Measurements from ENCODE around the gene IRF2BP2. TPM values are rescaled to one million over a fixed set of nuclear protein-coding genes. Genes with fewer than 3 reads are reported as not detected.

IRF2BP2 gene
- total and polyA plus RNA-seq, 7 donors, result 53.6 to 116 (median 73.4) TPM

GRCh38 chr1:234582186-234582585 lies 27.8 kb downstream of the IRF2BP2 start:
- ATAC-seq, result peak; percentile 49 to 74 (median 70)
- H3K27ac ChIP-seq, result peak overlapping the region; percentile 97
- no peak for DNase-seq

DNA sequence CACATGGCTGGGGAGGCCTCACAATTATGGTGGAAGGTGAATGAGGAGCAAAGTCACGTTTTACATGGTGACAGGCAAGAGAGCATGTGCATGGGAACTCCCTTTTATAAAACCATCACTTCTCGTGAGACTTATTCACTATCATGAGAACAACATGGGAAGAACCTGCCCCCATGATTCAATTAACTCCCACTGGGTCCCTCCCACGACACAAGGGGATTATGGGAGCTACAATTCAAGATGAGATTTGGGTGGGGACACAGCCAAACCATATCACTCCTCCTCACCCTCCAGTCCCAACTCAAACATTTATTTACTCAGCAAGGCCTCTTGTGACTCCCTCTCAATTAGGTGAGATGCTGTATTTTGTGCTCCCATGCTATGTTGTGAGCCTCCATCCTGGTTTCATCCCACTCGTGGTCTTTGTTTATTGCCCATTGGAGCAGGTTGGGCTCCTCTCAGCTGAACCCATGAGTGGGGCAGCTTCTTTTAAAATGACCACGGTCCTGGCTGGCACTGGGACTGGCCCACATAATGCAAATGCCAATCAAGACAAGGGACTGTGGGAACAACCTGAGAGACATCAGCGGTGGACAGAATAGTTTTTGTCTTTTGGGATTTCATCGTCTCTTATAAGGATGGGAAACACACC lies 28.8 kb downstream of the IRF2BP2 start:
- Histone ChIP-seq H3K4me3 (no peak overlapping the region), H3K4me1 (peaks cover 40% of the 10 kb centered on the region), H3K27me3 (ENCODE audit: insufficient read depth in 3 of 3, low read length in 2 of 3) (no peaks in the 10 kb centered on the region), H3K9me3 (no peaks in the 10 kb centered on the region), H3K27ac (peak overlapping the region; percentile 97), H3K36me3 (ENCODE audit: insufficient read depth in 1 of 2, low read depth in 1 of 2) (no peaks in the 10 kb centered on the region)
- TF ChIP-seq, protein P1, sequence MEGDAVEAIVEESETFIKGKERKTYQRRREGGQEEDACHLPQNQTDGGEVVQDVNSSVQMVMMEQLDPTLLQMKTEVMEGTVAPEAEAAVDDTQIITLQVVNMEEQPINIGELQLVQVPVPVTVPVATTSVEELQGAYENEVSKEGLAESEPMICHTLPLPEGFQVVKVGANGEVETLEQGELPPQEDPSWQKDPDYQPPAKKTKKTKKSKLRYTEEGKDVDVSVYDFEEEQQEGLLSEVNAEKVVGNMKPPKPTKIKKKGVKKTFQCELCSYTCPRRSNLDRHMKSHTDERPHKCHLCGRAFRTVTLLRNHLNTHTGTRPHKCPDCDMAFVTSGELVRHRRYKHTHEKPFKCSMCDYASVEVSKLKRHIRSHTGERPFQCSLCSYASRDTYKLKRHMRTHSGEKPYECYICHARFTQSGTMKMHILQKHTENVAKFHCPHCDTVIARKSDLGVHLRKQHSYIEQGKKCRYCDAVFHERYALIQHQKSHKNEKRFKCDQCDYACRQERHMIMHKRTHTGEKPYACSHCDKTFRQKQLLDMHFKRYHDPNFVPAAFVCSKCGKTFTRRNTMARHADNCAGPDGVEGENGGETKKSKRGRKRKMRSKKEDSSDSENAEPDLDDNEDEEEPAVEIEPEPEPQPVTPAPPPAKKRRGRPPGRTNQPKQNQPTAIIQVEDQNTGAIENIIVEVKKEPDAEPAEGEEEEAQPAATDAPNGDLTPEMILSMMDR (IDR thresholded peaks at IDR 0.05), result no peak
- no peak for DNase-seq
- no peak for ATAC-seq
- 66 to 73% (median 73%) methylated on average over 7 of the region's 7 CpGs for WGBS, 3 donors
- intact Hi-C loops (cut with DNase I), result no loop called here

More at GRCh38 chr1:234582186-234582585, 27.8 kb downstream of the IRF2BP2 start:
- peaks cover 50% of the 10 kb centered on the region for H3K4me1 ChIP-seq
- H3K27me3 ChIP-seq (ENCODE audit: insufficient read depth in 3 of 3, low read length in 2 of 3), result no peaks in the 10 kb centered on the region
- intact Hi-C loops (cut with DNase I), result loop anchor here (2.0 kb wide), 2 partner anchors 41 to 49 kb away; no protein-coding TSS in a partner anchor
- peak overlapping the region; percentile 34 for H3K4me3 ChIP-seq
- H3K36me3 ChIP-seq (ENCODE audit: insufficient read depth in 1 of 2, low read depth in 1 of 2), result no peaks in the 10 kb centered on the region
- WGBS, 3 donors, result 21 to 29% (median 29%) methylated on average over 8 of the region's 8 CpGs
- no peaks in the 10 kb centered on the region for H3K9me3 ChIP-seq
- TF ChIP-seq, protein P1 (IDR thresholded peaks at IDR 0.05), result no peak

DNA sequence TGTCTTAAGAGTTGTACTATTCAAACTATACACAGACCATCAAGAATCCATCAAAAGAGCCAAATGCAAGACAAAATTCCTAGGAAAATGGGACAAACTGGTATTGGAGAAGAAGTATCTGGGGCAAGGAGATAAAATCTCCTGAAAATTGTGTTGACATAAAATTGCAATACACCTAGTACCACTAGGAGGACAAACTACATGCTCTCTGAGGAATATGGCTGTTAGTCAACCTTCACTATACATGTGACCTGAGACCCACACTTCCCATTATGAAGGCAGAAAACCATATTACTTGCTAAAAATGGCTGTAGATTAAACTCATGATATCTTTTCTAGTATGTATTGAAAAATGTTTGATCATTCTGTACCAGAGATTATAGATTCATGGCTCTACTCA lies 30.0 kb downstream of the IRF2BP2 start:
- H3K9me3 ChIP-seq, result no peaks in the 10 kb centered on the region
- intact Hi-C loops (cut with DNase I), result no loop called here
- H3K4me3 ChIP-seq, result no peak overlapping the region
- ATAC-seq, result no peak
- DNase-seq, result no peak
- peak overlapping the region; percentile 97 for H3K27ac ChIP-seq
- no peaks in the 10 kb centered on the region for H3K36me3 ChIP-seq (ENCODE audit: insufficient read depth in 1 of 2, low read depth in 1 of 2)
- TF ChIP-seq, protein P1 (IDR thresholded peaks at IDR 0.05), result peak; percentile 24
- no peaks in the 10 kb centered on the region for H3K27me3 ChIP-seq (ENCODE audit: insufficient read depth in 3 of 3, low read length in 2 of 3)
- H3K4me1 ChIP-seq, result peaks cover 37% of the 10 kb centered on the region

GRCh38 chr1:234578735-234579134 lies 31.2 kb downstream of the IRF2BP2 start:
- 86 to 88% (median 86%) methylated on average over 8 of the region's 8 CpGs for WGBS, 3 donors
- no peaks in the 10 kb centered on the region for H3K27me3 ChIP-seq (ENCODE audit: insufficient read depth in 3 of 3, low read length in 2 of 3)
- no peak overlapping the region for H3K4me3 ChIP-seq
- intact Hi-C loops (cut with DNase I), result no loop called here
- TF ChIP-seq, protein P1 (IDR thresholded peaks at IDR 0.05), result no peak
- no peak overlapping the region for H3K27ac ChIP-seq
- H3K4me1 ChIP-seq, result peaks cover 34% of the 10 kb centered on the region
- ATAC-seq (no peak), DNase-seq (no peak)
- no peaks in the 10 kb centered on the region for H3K9me3 ChIP-seq
- no peaks in the 10 kb centered on the region for H3K36me3 ChIP-seq (ENCODE audit: insufficient read depth in 1 of 2, low read depth in 1 of 2)

GRCh38 chr1:234578087-234578486 lies 31.9 kb downstream of the IRF2BP2 start:
- H3K9me3 ChIP-seq, result no peaks in the 10 kb centered on the region
- no peaks in the 10 kb centered on the region for H3K27me3 ChIP-seq (ENCODE audit: insufficient read depth in 3 of 3, low read length in 2 of 3)
- TF ChIP-seq, protein P1 (IDR thresholded peaks at IDR 0.05), result no peak
- intact Hi-C loops (cut with DNase I), result no loop called here
- H3K27ac ChIP-seq, result no peak overlapping the region
- H3K4me3 ChIP-seq, result no peak overlapping the region
- DNase-seq (no peak), ATAC-seq (no peak)
- H3K4me1 ChIP-seq, result peaks cover 34% of the 10 kb centered on the region
- 67 to 88% (median 83%) methylated on average over 2 of the region's 2 CpGs for WGBS, 3 donors
- H3K36me3 ChIP-seq (ENCODE audit: insufficient read depth in 1 of 2, low read depth in 1 of 2), result no peaks in the 10 kb centered on the region
